ENCODE results near the gene HSPA12B. TPM values are rescaled to one million over a fixed set of nuclear protein-coding genes. Genes with fewer than 3 reads are reported as not detected.
A peak's percentile ranks its signal among the peaks of the same experiment; 100 is the strongest.

Gene HSPA12B
- polyA plus RNA-seq, 1 of the 3 experiments (the other 2 are of a cell fraction), result 0.46 TPM

GRCh38 chr20:3784863-3785239 lies 52.4 kb downstream of the HSPA12B start:
- Histone ChIP-seq H3K4me1 (ENCODE audit: control insufficient read depth in 1 of 2, insufficient read depth in 2 of 2, low read depth in 1 of 2, low read length in 1 of 2) (peaks cover 27 to 33% of the 10 kb centered on the region in 2 experiments; a peak in 3 of 4 replicates), H3K27ac (ENCODE audit: low read depth in 2 of 2, low read length in 1 of 2) (no peak overlapping the region; a peak in 1 of 4 replicates), H3F3A (replicated peaks; ENCODE audit: insufficient read depth) (peaks cover 15% of the 10 kb centered on the region), H4K20me1 (ENCODE audit: insufficient read depth) (peaks cover 45% of the 10 kb centered on the region), H3K27me3 (ENCODE audit: insufficient read depth) (no peaks in the 10 kb centered on the region), H3K9ac (peak overlapping the region; percentile 71; the same call in 1 of the 2 replicates), H3K9me2 (no peaks in the 10 kb centered on the region), H3K4me2 (peak overlapping the region; percentile 96), H3K36me3 (replicated peaks in 1 of 2; ENCODE audit: control insufficient read depth in 1 of 2, insufficient read depth in 2 of 2, low read length in 1 of 2) (peaks cover 7 to 9% of the 10 kb centered on the region in 2 experiments), H3K79me2 (ENCODE audit: insufficient read depth) (peaks cover 40% of the 10 kb centered on the region), H2AFZ (ENCODE audit: low read depth) (no peak overlapping the region), H3K9me3 (no peaks in the 10 kb centered on the region), H3K4me3 (ENCODE audit: low read depth in 2 of 2, low read length in 1 of 2) (peak overlapping the region; percentile 63 to 74)
- POLR2A ChIA-PET, result interaction anchor here (2.3 kb wide), 1 partner anchor 17 kb away, joined by 11 read pairs; the partner anchor contains the start of gene ADISSP
- DNase-seq, result no peak
- TF ChIP-seq RCOR1 (IDR thresholded peaks at IDR 0.05; ENCODE audit: low read length), result no peak
- no peak for TF ChIP-seq USF2 (IDR thresholded peaks at IDR 0.05; ENCODE audit: borderline replicate concordance, low read depth, low read length)
- no peak for TF ChIP-seq NFIC (IDR thresholded peaks at IDR 0.05; ENCODE audit: borderline replicate concordance)
- TF ChIP-seq JUND (IDR thresholded peaks at IDR 0.05), result no peak
- no peak for TF ChIP-seq IRF3 (IDR thresholded peaks at IDR 0.05; ENCODE audit: low read depth, low read length)
- no peak for TF ChIP-seq GATA2 (CRISPR knock-in tag; IDR thresholded peaks at IDR 0.05)
- no peak for TF ChIP-seq TEAD4 (IDR thresholded peaks at IDR 0.05; ENCODE audit: borderline replicate concordance, insufficient read depth)
- TF ChIP-seq RFX5 (IDR thresholded peaks at IDR 0.05; ENCODE audit: low read length), result no peak
- no peak for TF ChIP-seq EP300 (IDR thresholded peaks at IDR 0.05; ENCODE audit: borderline replicate concordance in 1 of 2, low read depth in 1 of 2, low read length in 1 of 2)
- no peak for TF ChIP-seq MEF2A (IDR thresholded peaks at IDR 0.05; ENCODE audit: borderline replicate concordance, low read depth)
- no peak for TF ChIP-seq FOXJ3 (CRISPR knock-in tag; IDR thresholded peaks at IDR 0.05)
- no peak for TF ChIP-seq FOXM1 (IDR thresholded peaks at IDR 0.05; ENCODE audit: low read depth)
- CTCF ChIA-PET, result interaction anchor here (0.8 to 6.4 kb wide), 11 partner anchors 9 to 241 kb away, joined by 3 to 161 read pairs (median 10); partner anchors contain the start of genes ADISSP and AP5S1
- WGBS (ENCODE audit: low lambda C conversion rate), result 93% methylated on average over 6 of the region's 6 CpGs

GRCh38 chr20:3785240-3786125 lies 53.0 kb downstream of the HSPA12B start:
- H3K9me3 ChIP-seq, result no peaks in the 10 kb centered on the region
- H3K27ac ChIP-seq (ENCODE audit: low read depth in 2 of 2, low read length in 1 of 2), result peak overlapping the region; percentile 41 to 82
- H3K9ac ChIP-seq, result peak overlapping the region; percentile 71
- H3K4me1 ChIP-seq (ENCODE audit: control insufficient read depth in 1 of 2, insufficient read depth in 2 of 2, low read depth in 1 of 2, low read length in 1 of 2), result peaks cover 27 to 33% of the 10 kb centered on the region in 2 experiments; a peak in 3 of 4 replicates
- peaks cover 40% of the 10 kb centered on the region for H3K79me2 ChIP-seq (ENCODE audit: insufficient read depth)
- peaks cover 15% of the 10 kb centered on the region for H3F3A ChIP-seq (replicated peaks; ENCODE audit: insufficient read depth)
- H3K36me3 ChIP-seq (replicated peaks in 1 of 2; ENCODE audit: control insufficient read depth in 1 of 2, insufficient read depth in 2 of 2, low read length in 1 of 2), result peaks cover 7 to 9% of the 10 kb centered on the region in 2 experiments
- peak; percentile 64 for DNase-seq
- ChIA-PET CTCF (interaction anchor here (0.6 to 6.4 kb wide), 19 partner anchors 10 to 1058 kb away, joined by 3 to 161 read pairs (median 5); partner anchors contain the start of genes ADISSP, AP5S1 and CDC25B), POLR2A (interaction anchor here (1.0 to 2.8 kb wide), 5 partner anchors 17 to 82 kb away, joined by 3 to 20 read pairs (median 11); partner anchors contain the start of genes ADISSP and AP5S1)
- WGBS (ENCODE audit: low lambda C conversion rate), result 71% methylated on average over 7 of the region's 79 CpGs
- TF ChIP-seq EP300 (IDR thresholded peaks at IDR 0.05; ENCODE audit: borderline replicate concordance in 1 of 2, low read depth in 1 of 2, low read length in 1 of 2) (no peak), TEAD4 (IDR thresholded peaks at IDR 0.05; ENCODE audit: borderline replicate concordance, insufficient read depth) (no peak), USF2 (IDR thresholded peaks at IDR 0.05; ENCODE audit: borderline replicate concordance, low read depth, low read length) (no peak), YY1 (IDR thresholded peaks at IDR 0.05; ENCODE audit: low read depth) (no peak), NRF1 (IDR thresholded peaks at IDR 0.05; ENCODE audit: low read depth, low read length) (no peak)
- no peak overlapping the region for H2AFZ ChIP-seq (ENCODE audit: low read depth)
- H4K20me1 ChIP-seq (ENCODE audit: insufficient read depth), result peaks cover 45% of the 10 kb centered on the region
- peak overlapping the region; percentile 63 to 74 for H3K4me3 ChIP-seq (ENCODE audit: low read depth in 2 of 2, low read length in 1 of 2)
- peak overlapping the region; percentile 96 for H3K4me2 ChIP-seq
- no peaks in the 10 kb centered on the region for H3K27me3 ChIP-seq (ENCODE audit: insufficient read depth)
- H3K9me2 ChIP-seq, result no peaks in the 10 kb centered on the region
